HCT116 (cell line): ENCODE data around the gene MGME1. TPM values are rescaled to one million over a fixed set of nuclear protein-coding genes. Genes with fewer than 3 reads are reported as not detected.

Experiments
- ATAC-seq: fragments of 200-7000 bp; cut with Tn5 transposase; 2 replicates; pipeline ENCODE4 v1.9.1; 2020; ENCODE audit warnings: mild to moderate bottlenecking, moderate library complexity
- BruUV-seq: library from RNA; stranded (reverse); fragments of 400-500 nt; replicated peaks from 2 replicates; lab custom pipeline; 2021; lab: Mats Ljungman, UMichigan
- CTCF ChIA-PET: fragments of 300-600 bp; sonication (Branson Sonifier 250); formaldehyde crosslinking; loops from one replicate; lab custom pipeline; 2021; ENCODE audit warnings: antibody characterized with exemption; lab: Charles Lee
- POLR2A ChIA-PET: fragments of 300-600, 350-600 bp; sonication (Branson Sonifier 250); formaldehyde crosslinking; loops from one replicate; lab custom pipeline; 2021; ENCODE audit warnings: antibody characterized with exemption; lab: Charles Lee
- RAD21 ChIA-PET, 2 experiments: fragments of 300-600 bp; sonication (Branson Sonifier 250); formaldehyde crosslinking; loops; one replicate each; lab custom pipeline; 2023; ENCODE audit warnings: low total read pairs in 2 of 2; ENCODE audit not compliant: uncharacterized antibody in 2 of 2, unreplicated experiment in 2 of 2, low non-redundant PET in 1 of 2; lab: Charles Lee
- DNase-seq: peaks from one replicate; pipeline ENCODE4 v3.0.0-alpha.2; 2010; ENCODE audit warnings: low read depth, low spot score
- H2AFZ ChIP-seq: fragments of 200-600 bp; shearing (Covaris generic), sonication (generic); 2 replicates; pipeline ENCODE4 v1.6.1; 2017; ENCODE audit warnings: low read depth, mixed run types, mixed read lengths, antibody characterized with exemption, low read length; ENCODE audit not compliant: poor library complexity, severe bottlenecking
- H3K27ac ChIP-seq: 2 replicates; pipeline ENCODE4 v1.5.1; 2012; ENCODE audit warnings: low read depth, low read length
- H3K27me3 ChIP-seq: fragments of 200-600 bp; sonication (generic); 2 replicates; pipeline ENCODE4 v1.6.1; 2016; ENCODE audit warnings: mixed run types, low read length, mixed read lengths; ENCODE audit not compliant: insufficient read depth
- H3K36me3 ChIP-seq, 2 experiments: fragments of 200-500 bp in 1 of 2; fragments of 200-600 bp in 1 of 2; sonication (Bioruptor generic) in 1 of 2; sonication (generic) in 1 of 2; 2 replicates each; pipeline versions ENCODE4 v1.5.1 to v1.6.1; 2014 to 2016; ENCODE audit warnings: low read length in 2 of 2, inconsistent platforms in 1 of 2, mixed read lengths in 1 of 2, mixed run types in 1 of 2; ENCODE audit not compliant: insufficient read depth in 2 of 2, control insufficient read depth in 1 of 2
- H3K4me1 ChIP-seq, 2 experiments: fragments of 200-600 bp in 1 of 2; sonication (generic) in 1 of 2; 2 replicates each; pipeline versions ENCODE4 v1.5.1 to v1.6.1; 2012 to 2017; ENCODE audit warnings: low read length in 2 of 2, inconsistent platforms in 1 of 2, mild to moderate bottlenecking in 1 of 2, mixed read lengths in 1 of 2, mixed run types in 1 of 2, moderate library complexity in 1 of 2; ENCODE audit not compliant: insufficient read depth in 2 of 2, control insufficient read depth in 1 of 2
- H3K4me2 ChIP-seq: fragments of 200-600 bp; sonication (generic); 2 replicates; pipeline ENCODE4 v1.6.1; 2017; ENCODE audit warnings: mixed run types, low read length, mixed read lengths
- H3K4me3 ChIP-seq, 2 experiments: fragments of 200-600 bp in 1 of 2; sonication (generic) in 1 of 2; replicated peaks in 1 of 2; 2 replicates each; pipeline ENCODE4 v1.5.1; 2011 to 2016; ENCODE audit warnings: low read length in 2 of 2, control low read depth in 1 of 2, low read depth in 1 of 2, mild to moderate bottlenecking in 1 of 2, mixed read lengths in 1 of 2, mixed run types in 1 of 2
- H3K79me2 ChIP-seq: fragments of 200-600 bp; sonication (generic); 2 replicates; pipeline ENCODE4 v1.6.1; 2017; ENCODE audit warnings: mild to moderate bottlenecking, mixed run types, low read length, moderate library complexity, mixed read lengths; ENCODE audit not compliant: insufficient read depth
- H3K9ac ChIP-seq: fragments of 200-600 bp; sonication (generic); 2 replicates; pipeline ENCODE4 v1.6.1; 2016; ENCODE audit warnings: low read length, mixed read lengths
- H3K9me2 ChIP-seq: fragments of 200-600 bp; sonication (generic), shearing (Covaris generic); 2 replicates; pipeline ENCODE4 v1.6.1; 2017; ENCODE audit warnings: mixed run types, mild to moderate bottlenecking, moderate library complexity; ENCODE audit not compliant: insufficient read depth
- H3K9me3 ChIP-seq, 2 experiments: fragments of 200-500 bp in 1 of 2; fragments of 200-600 bp in 1 of 2; sonication (Bioruptor generic) in 1 of 2; sonication (generic) in 1 of 2; 2 replicates each; pipeline ENCODE4 v1.6.1; 2014 to 2017; ENCODE audit warnings: low read length in 2 of 2, mixed read lengths in 2 of 2, inconsistent platforms in 1 of 2, low read depth in 1 of 2, mild to moderate bottlenecking in 1 of 2, mixed run types in 1 of 2, moderate library complexity in 1 of 2; ENCODE audit not compliant: control insufficient read depth in 1 of 2, insufficient read depth in 1 of 2
- H4K20me1 ChIP-seq: fragments of 200-600 bp; sonication (generic), shearing (Covaris generic); 2 replicates; pipeline ENCODE4 v1.6.1; 2017; ENCODE audit warnings: mixed run types, mild to moderate bottlenecking, moderate library complexity; ENCODE audit not compliant: insufficient read depth
- ATF3 ChIP-seq: IDR thresholded peaks from 2 replicates; pipeline ENCODE4 v1.6.1; 2012
- CEBPB ChIP-seq: IDR thresholded peaks from 2 replicates; pipeline ENCODE4 v1.6.1; 2012; ENCODE audit warnings: low read depth
- EGR1 ChIP-seq: IDR thresholded peaks from 2 replicates; pipeline ENCODE4 v1.6.1; 2012; ENCODE audit warnings: low read depth
- ELF1 ChIP-seq: IDR thresholded peaks from 2 replicates; pipeline ENCODE4 v1.6.1; 2012; ENCODE audit warnings: low read depth, borderline replicate concordance
- EZH2 ChIP-seq: fragments of 200-600 bp; sonication (generic); IDR thresholded peaks from 2 replicates; pipeline ENCODE4 v1.6.1; 2017; ENCODE audit warnings: antibody characterized with exemption, mixed run types
- EZH2phosphoT487 ChIP-seq: fragments of 200-600 bp; IDR thresholded peaks from 2 replicates; pipeline ENCODE4 v1.6.1; 2018; ENCODE audit warnings: antibody characterized with exemption, borderline replicate concordance
- FOSL1 ChIP-seq: IDR thresholded peaks from 2 replicates; pipeline ENCODE4 v1.6.1; 2012; ENCODE audit warnings: low read depth
- POLR2AphosphoS5 ChIP-seq: IDR thresholded peaks from 2 replicates; pipeline ENCODE4 v1.6.1; 2011; ENCODE audit warnings: mild to moderate bottlenecking, low read depth, low read length, moderate library complexity
- RAD21 ChIP-seq: IDR thresholded peaks from 2 replicates; pipeline ENCODE4 v1.6.1; 2012; ENCODE audit warnings: low read depth, mild to moderate bottlenecking
- SIN3A ChIP-seq: IDR thresholded peaks from 2 replicates; pipeline ENCODE4 v1.6.1; 2012; ENCODE audit warnings: low read depth
- SP1 ChIP-seq: IDR thresholded peaks from 2 replicates; pipeline ENCODE4 v1.6.1; 2012; ENCODE audit warnings: low read depth
- SRF ChIP-seq: IDR thresholded peaks from 2 replicates; pipeline ENCODE4 v1.6.1; 2012; ENCODE audit warnings: low read depth
- TCF7L2 ChIP-seq: IDR thresholded peaks from 2 replicates; pipeline ENCODE4 v1.7.0; 2011; ENCODE audit warnings: borderline replicate concordance, inconsistent platforms; ENCODE audit not compliant: insufficient read depth, insufficient read length; ENCODE audit errors: extremely low read depth
- YY1 ChIP-seq: IDR thresholded peaks from 2 replicates; pipeline ENCODE4 v1.6.1; 2011; ENCODE audit warnings: low read length, low read depth, moderate library complexity, mild to moderate bottlenecking; ENCODE audit not compliant: insufficient replicate concordance; ENCODE audit errors: extremely low read depth
- ZFX ChIP-seq: fragments of 450-650 bp; IDR thresholded peaks from 2 replicates; pipeline ENCODE4 v1.6.1; 2017
- ZNF274 ChIP-seq: fragments of 200-500 bp; sonication (Bioruptor generic); IDR thresholded peaks from 2 replicates; pipeline ENCODE4 v1.6.1; 2014; ENCODE audit warnings: mild to moderate bottlenecking, low read depth, low read length, inconsistent platforms
- intact Hi-C: fragments of 100-400 bp; cut with micrococcal nuclease; formaldehyde crosslinking; loops from 2 replicates; pipeline ENCODE4 v1.10.0; 2022
- total RNA-seq: library from RNA; stranded (reverse); gene quantifications from one replicate; pipeline ENCODE4 v1.2.1, GENCODE V29; 2021; ENCODE audit not compliant: unreplicated experiment
- TF ChIP-seq, protein P1 (sequence below): IDR thresholded peaks from 2 replicates; pipeline ENCODE4 v1.6.1; 2012
- TF ChIP-seq, protein P2 (sequence below): IDR thresholded peaks from 2 replicates; pipeline ENCODE4 v1.6.1; 2012; ENCODE audit warnings: low read depth
- TF ChIP-seq, protein P3 (sequence below), 3 experiments: fragments of 200-600 bp in 1 of 3; sonication (generic) in 1 of 3; IDR thresholded peaks in 2 of 3; conservative IDR thresholded peaks in 1 of 3; 2 replicates each; pipeline ENCODE4 v1.5.1; 2012 to 2017; ENCODE audit warnings: low read depth in 2 of 3, low read length in 2 of 3, antibody characterized with exemption in 1 of 3, borderline replicate concordance in 1 of 3, control low read depth in 1 of 3, mild to moderate bottlenecking in 1 of 3, mixed read lengths in 1 of 3, mixed run types in 1 of 3, moderate library complexity in 1 of 3; ENCODE audit not compliant: insufficient read depth in 1 of 3

The MGME1 gene
- total RNA-seq, 1 experiment from 2014 or later: 37.1 TPM

DNA sequence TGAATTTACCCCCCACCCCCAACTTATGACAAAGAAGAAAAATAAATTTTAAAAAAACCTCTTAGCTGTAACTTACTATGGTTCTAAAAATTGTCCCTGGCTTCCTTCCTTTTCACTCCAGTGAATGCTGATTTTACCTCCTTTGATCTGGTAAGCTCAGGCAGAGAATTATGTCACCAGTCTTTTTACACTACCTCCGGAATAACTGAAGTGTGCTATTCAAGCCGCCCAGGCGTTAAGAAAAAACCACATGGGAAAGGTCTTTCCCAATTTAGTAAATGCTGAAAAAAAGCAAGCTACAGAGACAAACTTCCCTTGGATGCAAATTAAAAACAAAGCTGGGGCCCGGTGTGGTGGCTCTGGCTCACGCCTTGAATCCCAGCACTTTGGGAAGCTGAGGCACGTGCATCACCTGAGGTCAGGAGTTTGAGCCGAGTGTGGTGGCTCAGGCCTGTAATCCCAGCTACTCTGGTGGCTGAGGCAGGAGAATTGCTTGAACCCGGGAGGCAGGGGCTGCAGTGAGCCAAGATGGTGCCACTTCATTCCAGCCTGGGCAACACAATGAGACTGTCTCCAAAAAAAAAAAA is 12.6 kb upstream of the MGME1 start:
- no peaks in the 10 kb centered on the region for H3K27me3 ChIP-seq
- TF ChIP-seq RAD21: no peak
- TF ChIP-seq, protein P1, sequence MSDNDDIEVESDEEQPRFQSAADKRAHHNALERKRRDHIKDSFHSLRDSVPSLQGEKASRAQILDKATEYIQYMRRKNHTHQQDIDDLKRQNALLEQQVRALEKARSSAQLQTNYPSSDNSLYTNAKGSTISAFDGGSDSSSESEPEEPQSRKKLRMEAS: no peak
- no peak for TF ChIP-seq TCF7L2
- TF ChIP-seq SIN3A: no peak
- TF ChIP-seq SRF: no peak
- TF ChIP-seq ATF3: no peak
- TF ChIP-seq, protein P2, sequence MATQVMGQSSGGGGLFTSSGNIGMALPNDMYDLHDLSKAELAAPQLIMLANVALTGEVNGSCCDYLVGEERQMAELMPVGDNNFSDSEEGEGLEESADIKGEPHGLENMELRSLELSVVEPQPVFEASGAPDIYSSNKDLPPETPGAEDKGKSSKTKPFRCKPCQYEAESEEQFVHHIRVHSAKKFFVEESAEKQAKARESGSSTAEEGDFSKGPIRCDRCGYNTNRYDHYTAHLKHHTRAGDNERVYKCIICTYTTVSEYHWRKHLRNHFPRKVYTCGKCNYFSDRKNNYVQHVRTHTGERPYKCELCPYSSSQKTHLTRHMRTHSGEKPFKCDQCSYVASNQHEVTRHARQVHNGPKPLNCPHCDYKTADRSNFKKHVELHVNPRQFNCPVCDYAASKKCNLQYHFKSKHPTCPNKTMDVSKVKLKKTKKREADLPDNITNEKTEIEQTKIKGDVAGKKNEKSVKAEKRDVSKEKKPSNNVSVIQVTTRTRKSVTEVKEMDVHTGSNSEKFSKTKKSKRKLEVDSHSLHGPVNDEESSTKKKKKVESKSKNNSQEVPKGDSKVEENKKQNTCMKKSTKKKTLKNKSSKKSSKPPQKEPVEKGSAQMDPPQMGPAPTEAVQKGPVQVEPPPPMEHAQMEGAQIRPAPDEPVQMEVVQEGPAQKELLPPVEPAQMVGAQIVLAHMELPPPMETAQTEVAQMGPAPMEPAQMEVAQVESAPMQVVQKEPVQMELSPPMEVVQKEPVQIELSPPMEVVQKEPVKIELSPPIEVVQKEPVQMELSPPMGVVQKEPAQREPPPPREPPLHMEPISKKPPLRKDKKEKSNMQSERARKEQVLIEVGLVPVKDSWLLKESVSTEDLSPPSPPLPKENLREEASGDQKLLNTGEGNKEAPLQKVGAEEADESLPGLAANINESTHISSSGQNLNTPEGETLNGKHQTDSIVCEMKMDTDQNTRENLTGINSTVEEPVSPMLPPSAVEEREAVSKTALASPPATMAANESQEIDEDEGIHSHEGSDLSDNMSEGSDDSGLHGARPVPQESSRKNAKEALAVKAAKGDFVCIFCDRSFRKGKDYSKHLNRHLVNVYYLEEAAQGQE: no peak
- TF ChIP-seq FOSL1: no peak
- TF ChIP-seq ZNF274: no peak
- TF ChIP-seq EZH2phosphoT487: no peak
- TF ChIP-seq EZH2: no peak
- TF ChIP-seq YY1: no peak
- TF ChIP-seq SP1: no peak
- no peak for TF ChIP-seq POLR2AphosphoS5
- TF ChIP-seq ZFX: no peak
- no peak for TF ChIP-seq ELF1
- TF ChIP-seq, protein P3, sequence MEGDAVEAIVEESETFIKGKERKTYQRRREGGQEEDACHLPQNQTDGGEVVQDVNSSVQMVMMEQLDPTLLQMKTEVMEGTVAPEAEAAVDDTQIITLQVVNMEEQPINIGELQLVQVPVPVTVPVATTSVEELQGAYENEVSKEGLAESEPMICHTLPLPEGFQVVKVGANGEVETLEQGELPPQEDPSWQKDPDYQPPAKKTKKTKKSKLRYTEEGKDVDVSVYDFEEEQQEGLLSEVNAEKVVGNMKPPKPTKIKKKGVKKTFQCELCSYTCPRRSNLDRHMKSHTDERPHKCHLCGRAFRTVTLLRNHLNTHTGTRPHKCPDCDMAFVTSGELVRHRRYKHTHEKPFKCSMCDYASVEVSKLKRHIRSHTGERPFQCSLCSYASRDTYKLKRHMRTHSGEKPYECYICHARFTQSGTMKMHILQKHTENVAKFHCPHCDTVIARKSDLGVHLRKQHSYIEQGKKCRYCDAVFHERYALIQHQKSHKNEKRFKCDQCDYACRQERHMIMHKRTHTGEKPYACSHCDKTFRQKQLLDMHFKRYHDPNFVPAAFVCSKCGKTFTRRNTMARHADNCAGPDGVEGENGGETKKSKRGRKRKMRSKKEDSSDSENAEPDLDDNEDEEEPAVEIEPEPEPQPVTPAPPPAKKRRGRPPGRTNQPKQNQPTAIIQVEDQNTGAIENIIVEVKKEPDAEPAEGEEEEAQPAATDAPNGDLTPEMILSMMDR (IDR thresholded peaks at IDR 0.05 in 2 of 3, conservative IDR thresholded peaks at IDR 0.05 in 1 of 3; ENCODE audit: borderline replicate concordance in 1 of 3, insufficient read depth in 1 of 3, low read depth in 2 of 3, low read length in 2 of 3): no peak
- TF ChIP-seq EGR1: no peak
- TF ChIP-seq CEBPB: no peak
- TF ChIP-seq, all 23 proteins: peak for 0
- H3K4me1 ChIP-seq: peaks cover 0 to 13% of the 10 kb centered on the region in 2 experiments; a peak in 1 of 4 replicates
- H2AFZ ChIP-seq: no peak overlapping the region
- ATAC-seq (no peak), DNase-seq (no peak)
- no TSS peak for BruUV-seq
- peaks cover 99% of the 10 kb centered on the region for H3K79me2 ChIP-seq
- H3K9me2 ChIP-seq: no peaks in the 10 kb centered on the region
- ChIA-PET POLR2A (no interaction called here), RAD21 (no interaction called here), CTCF (interaction anchor here (0.7 kb wide), 1 partner anchor 425 kb away, joined by 3 read pairs; no protein-coding TSS in a partner anchor)
- no peaks in the 10 kb centered on the region for H3K9me3 ChIP-seq
- peaks cover 45% of the 10 kb centered on the region; the same call in 1 of the 2 replicates for H4K20me1 ChIP-seq
- no peak overlapping the region for H3K4me3 ChIP-seq
- H3K9ac ChIP-seq: no peak overlapping the region
- H3K27ac ChIP-seq: no peak overlapping the region
- intact Hi-C loops: no loop called here
- no peak overlapping the region for H3K4me2 ChIP-seq
- H3K36me3 ChIP-seq: peaks cover 53 to 64% of the 10 kb centered on the region in 2 experiments
